Neural cell (in vitro differentiated cells): ENCODE measurements around the gene AGR2. TPM values are rescaled to one million over a fixed set of nuclear protein-coding genes. Genes with fewer than 3 reads are reported as not detected.
A peak's percentile ranks its signal among the peaks of the same experiment; 100 is the strongest.

ENCODE experiments used
- H2AFZ ChIP-seq: fragments of 200-600, 300-800 bp; sonication (generic), shearing (Covaris generic); 2 replicates; pipeline ENCODE4 v1.6.0; 2014; ENCODE audit warnings: low read depth, mild to moderate bottlenecking, antibody characterized with exemption, low read length, moderate library complexity
- H3F3A ChIP-seq: fragments of 200-600 bp; shearing (Covaris generic); 2 replicates; pipeline ENCODE4 v1.6.1; 2016; ENCODE audit warnings: mild to moderate bottlenecking, moderate library complexity, mixed read lengths, antibody characterized with exemption, low read length; ENCODE audit not compliant: insufficient read depth, poor library complexity, severe bottlenecking
- H3K27ac ChIP-seq: fragments of 200-600, 300-800 bp; sonication (generic), shearing (Covaris generic); 2 replicates; pipeline ENCODE4 v1.5.1; 2014; ENCODE audit warnings: mild to moderate bottlenecking, low read length, moderate library complexity
- H3K27me3 ChIP-seq: fragments of 300-800, 200-600 bp; sonication (generic), shearing (Covaris generic); 2 replicates; pipeline ENCODE4 v1.6.0; 2014; ENCODE audit warnings: mild to moderate bottlenecking, low read depth, low read length, moderate library complexity; ENCODE audit not compliant: insufficient read depth
- H3K36me3 ChIP-seq: fragments of 300-800, 200-600 bp; sonication (generic), shearing (Covaris generic); 2 replicates; pipeline ENCODE4 v1.5.1; 2014; ENCODE audit warnings: mild to moderate bottlenecking, antibody characterized with exemption, low read length, moderate library complexity; ENCODE audit not compliant: insufficient read depth
- H3K4me2 ChIP-seq: fragments of 300-800, 200-600 bp; sonication (generic), shearing (Covaris generic); 2 replicates; pipeline ENCODE4 v1.6.0; 2014; ENCODE audit warnings: mild to moderate bottlenecking, low read length
- H3K4me3 ChIP-seq: fragments of 300-800, 200-600 bp; sonication (generic), shearing (Covaris generic); 2 replicates; pipeline ENCODE4 v1.5.1; 2014; ENCODE audit warnings: mild to moderate bottlenecking, low read length, moderate library complexity
- H3K79me2 ChIP-seq: fragments of 200-600 bp; shearing (Covaris generic); replicated peaks from 2 replicates; pipeline ENCODE4 v1.6.0; 2014; ENCODE audit warnings: mild to moderate bottlenecking, low read length, moderate library complexity; ENCODE audit not compliant: insufficient read depth
- H3K9ac ChIP-seq: fragments of 300-800, 200-600 bp; sonication (generic), shearing (Covaris generic); 2 replicates; pipeline ENCODE4 v1.6.1; 2016; ENCODE audit warnings: mild to moderate bottlenecking, low read length, mixed read lengths
- H3K9me2 ChIP-seq: fragments of 200-600 bp; shearing (Covaris generic); 2 replicates; pipeline ENCODE4 v1.6.1; 2016; ENCODE audit warnings: mild to moderate bottlenecking, low read length, mixed read lengths; ENCODE audit not compliant: insufficient read depth
- H3K9me3 ChIP-seq: fragments of 200-600, 300-800 bp; sonication (generic), shearing (Covaris generic); 2 replicates; pipeline ENCODE4 v1.6.1; 2016; ENCODE audit warnings: mild to moderate bottlenecking, mixed run types, low read length, moderate library complexity, mixed read lengths
- H4K20me1 ChIP-seq: fragments of 200-600 bp; shearing (Covaris generic); 2 replicates; pipeline ENCODE4 v1.6.1; 2016; ENCODE audit warnings: mild to moderate bottlenecking, mixed run types; ENCODE audit not compliant: insufficient read depth
- EP300 ChIP-seq: fragments of 450-650 bp; conservative IDR thresholded peaks from 2 replicates; pipeline ENCODE4 v1.6.1; 2014; ENCODE audit warnings: antibody characterized with exemption, mild to moderate bottlenecking, moderate library complexity; ENCODE audit not compliant: poor library complexity, severe bottlenecking
- EZH2 ChIP-seq: fragments of 200-600, 300-800 bp; shearing (Covaris generic), sonication (generic); IDR thresholded peaks from 2 replicates; pipeline ENCODE4 v1.6.1; 2014; ENCODE audit warnings: antibody characterized with exemption, low read length, borderline replicate concordance, mild to moderate bottlenecking; ENCODE audit not compliant: insufficient read depth, poor library complexity, severe bottlenecking
- MXI1 ChIP-seq: fragments of 450-650 bp; conservative IDR thresholded peaks from 2 replicates; pipeline ENCODE4 v1.6.1; 2014; ENCODE audit warnings: antibody characterized with exemption, mild to moderate bottlenecking; ENCODE audit not compliant: poor library complexity, severe bottlenecking
- POLR2AphosphoS5 ChIP-seq: IDR thresholded peaks from 2 replicates; pipeline ENCODE4 v1.6.1; 2012
- RAD21 ChIP-seq: fragments of 450-650 bp; conservative IDR thresholded peaks from 2 replicates; pipeline ENCODE4 v1.6.1; 2014; ENCODE audit warnings: antibody characterized with exemption, mild to moderate bottlenecking, moderate library complexity
- SMC3 ChIP-seq: fragments of 450-650 bp; conservative IDR thresholded peaks from 2 replicates; pipeline ENCODE4 v1.6.1; 2014; ENCODE audit warnings: antibody characterized with exemption, mild to moderate bottlenecking, moderate library complexity; ENCODE audit not compliant: poor library complexity
- TAF1 ChIP-seq: IDR thresholded peaks from 2 replicates; pipeline ENCODE4 v1.6.1; 2012; ENCODE audit warnings: low read depth
- polyA plus RNA-seq: library from polyadenylated mRNA; depleted of rRNA; stranded (reverse); fragments of >200 nt; gene quantifications from 2 replicates; pipeline ENCODE4 v1.2.3, GENCODE V29; 2014
- TF ChIP-seq, protein P1 (sequence below): IDR thresholded peaks from 2 replicates; pipeline ENCODE4 v1.6.1; 2012; ENCODE audit warnings: borderline replicate concordance
- TF ChIP-seq, protein P2 (sequence below): fragments of 450-650 bp; IDR thresholded peaks from 2 replicates; pipeline ENCODE4 v1.5.1; 2014; ENCODE audit warnings: antibody characterized with exemption, mild to moderate bottlenecking, moderate library complexity; ENCODE audit not compliant: poor library complexity, severe bottlenecking

Gene AGR2
- polyA plus RNA-seq, 1 donor from 2014 or later = not detected

DNA sequence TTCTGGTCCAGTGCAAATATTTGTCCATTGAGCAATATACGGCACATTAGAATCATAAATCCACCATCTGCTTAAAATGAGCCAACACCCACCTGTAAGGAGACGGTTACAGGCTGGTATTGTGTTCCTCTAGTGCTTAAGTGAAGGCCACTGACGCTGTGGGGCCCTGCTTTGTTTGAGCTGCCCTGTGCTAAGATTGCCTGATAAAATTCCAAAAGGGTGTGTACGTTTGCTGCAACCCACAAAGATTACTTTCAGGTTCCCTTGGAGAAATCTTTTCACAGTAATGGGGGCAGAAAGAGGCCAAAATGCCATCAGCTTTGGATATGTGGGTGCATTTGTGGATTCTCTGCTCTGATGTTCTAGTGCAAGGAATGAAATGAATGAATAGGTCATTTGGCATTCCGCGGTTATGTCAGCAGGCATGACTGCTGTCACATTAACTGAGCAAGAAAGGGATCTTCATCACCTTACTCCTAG is 42.6 kb upstream of the AGR2 start:
- Histone ChIP-seq H3K27me3 (no peaks in the 10 kb centered on the region), H3K79me2 (no peaks in the 10 kb centered on the region), H3K36me3 (no peaks in the 10 kb centered on the region), H4K20me1 (no peaks in the 10 kb centered on the region), H3K27ac (no peak overlapping the region), H2AFZ (peak overlapping the region; percentile 19), H3K4me3 (no peak overlapping the region), H3K9me3 (no peaks in the 10 kb centered on the region), H3K9ac (no peak overlapping the region), H3K4me2 (no peak overlapping the region), H3F3A (no peaks in the 10 kb centered on the region), H3K9me2 (no peaks in the 10 kb centered on the region)
- TF ChIP-seq EZH2 = no peak

DNA sequence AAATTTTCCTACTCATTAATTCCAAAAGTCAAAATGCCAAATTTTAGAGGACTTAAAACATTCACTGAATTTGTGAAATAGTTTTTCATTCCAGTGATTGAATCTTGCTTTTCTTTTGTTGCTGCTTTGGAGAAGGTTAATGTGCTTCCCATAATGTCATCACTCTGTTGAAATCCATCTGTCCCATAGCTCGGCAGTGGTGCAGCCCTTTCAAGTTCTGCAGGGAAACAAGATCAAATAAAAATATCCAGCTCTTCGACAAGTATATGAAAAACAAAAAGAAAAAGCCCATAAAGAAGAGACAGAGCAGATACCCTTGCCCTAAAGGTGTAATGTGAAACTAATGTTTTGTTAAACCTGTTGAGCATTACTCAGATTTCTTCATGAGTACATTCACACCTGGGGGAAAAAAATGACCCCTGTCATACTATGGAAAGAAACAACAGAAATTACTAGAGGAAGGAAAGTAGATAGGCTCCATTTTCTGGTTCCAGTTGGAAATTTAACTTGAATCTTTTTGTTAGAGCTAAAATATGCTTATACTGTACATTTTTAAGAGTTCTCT is 41.9 kb upstream of the AGR2 start:
- no peak overlapping the region for H3K4me2 ChIP-seq

More for the DNA sequence above, 41.9 kb upstream of the AGR2 start:
- no peaks in the 10 kb centered on the region for H3K27me3 ChIP-seq
- H3K9me3 ChIP-seq = no peaks in the 10 kb centered on the region
- H2AFZ ChIP-seq = no peak overlapping the region
- H3K9ac ChIP-seq = no peak overlapping the region
- H3K4me3 ChIP-seq = no peak overlapping the region
- H3K27ac ChIP-seq = no peak overlapping the region
- no peaks in the 10 kb centered on the region for H3K79me2 ChIP-seq
- H4K20me1 ChIP-seq = no peaks in the 10 kb centered on the region
- no peaks in the 10 kb centered on the region for H3K9me2 ChIP-seq
- no peaks in the 10 kb centered on the region for H3F3A ChIP-seq
- TF ChIP-seq TAF1 (no peak), MXI1 (no peak), POLR2AphosphoS5 (no peak), SMC3 (no peak), EP300 (no peak), EZH2 (no peak), RAD21 (no peak)
- TF ChIP-seq, protein P1, sequence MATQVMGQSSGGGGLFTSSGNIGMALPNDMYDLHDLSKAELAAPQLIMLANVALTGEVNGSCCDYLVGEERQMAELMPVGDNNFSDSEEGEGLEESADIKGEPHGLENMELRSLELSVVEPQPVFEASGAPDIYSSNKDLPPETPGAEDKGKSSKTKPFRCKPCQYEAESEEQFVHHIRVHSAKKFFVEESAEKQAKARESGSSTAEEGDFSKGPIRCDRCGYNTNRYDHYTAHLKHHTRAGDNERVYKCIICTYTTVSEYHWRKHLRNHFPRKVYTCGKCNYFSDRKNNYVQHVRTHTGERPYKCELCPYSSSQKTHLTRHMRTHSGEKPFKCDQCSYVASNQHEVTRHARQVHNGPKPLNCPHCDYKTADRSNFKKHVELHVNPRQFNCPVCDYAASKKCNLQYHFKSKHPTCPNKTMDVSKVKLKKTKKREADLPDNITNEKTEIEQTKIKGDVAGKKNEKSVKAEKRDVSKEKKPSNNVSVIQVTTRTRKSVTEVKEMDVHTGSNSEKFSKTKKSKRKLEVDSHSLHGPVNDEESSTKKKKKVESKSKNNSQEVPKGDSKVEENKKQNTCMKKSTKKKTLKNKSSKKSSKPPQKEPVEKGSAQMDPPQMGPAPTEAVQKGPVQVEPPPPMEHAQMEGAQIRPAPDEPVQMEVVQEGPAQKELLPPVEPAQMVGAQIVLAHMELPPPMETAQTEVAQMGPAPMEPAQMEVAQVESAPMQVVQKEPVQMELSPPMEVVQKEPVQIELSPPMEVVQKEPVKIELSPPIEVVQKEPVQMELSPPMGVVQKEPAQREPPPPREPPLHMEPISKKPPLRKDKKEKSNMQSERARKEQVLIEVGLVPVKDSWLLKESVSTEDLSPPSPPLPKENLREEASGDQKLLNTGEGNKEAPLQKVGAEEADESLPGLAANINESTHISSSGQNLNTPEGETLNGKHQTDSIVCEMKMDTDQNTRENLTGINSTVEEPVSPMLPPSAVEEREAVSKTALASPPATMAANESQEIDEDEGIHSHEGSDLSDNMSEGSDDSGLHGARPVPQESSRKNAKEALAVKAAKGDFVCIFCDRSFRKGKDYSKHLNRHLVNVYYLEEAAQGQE = no peak
- TF ChIP-seq, protein P2, sequence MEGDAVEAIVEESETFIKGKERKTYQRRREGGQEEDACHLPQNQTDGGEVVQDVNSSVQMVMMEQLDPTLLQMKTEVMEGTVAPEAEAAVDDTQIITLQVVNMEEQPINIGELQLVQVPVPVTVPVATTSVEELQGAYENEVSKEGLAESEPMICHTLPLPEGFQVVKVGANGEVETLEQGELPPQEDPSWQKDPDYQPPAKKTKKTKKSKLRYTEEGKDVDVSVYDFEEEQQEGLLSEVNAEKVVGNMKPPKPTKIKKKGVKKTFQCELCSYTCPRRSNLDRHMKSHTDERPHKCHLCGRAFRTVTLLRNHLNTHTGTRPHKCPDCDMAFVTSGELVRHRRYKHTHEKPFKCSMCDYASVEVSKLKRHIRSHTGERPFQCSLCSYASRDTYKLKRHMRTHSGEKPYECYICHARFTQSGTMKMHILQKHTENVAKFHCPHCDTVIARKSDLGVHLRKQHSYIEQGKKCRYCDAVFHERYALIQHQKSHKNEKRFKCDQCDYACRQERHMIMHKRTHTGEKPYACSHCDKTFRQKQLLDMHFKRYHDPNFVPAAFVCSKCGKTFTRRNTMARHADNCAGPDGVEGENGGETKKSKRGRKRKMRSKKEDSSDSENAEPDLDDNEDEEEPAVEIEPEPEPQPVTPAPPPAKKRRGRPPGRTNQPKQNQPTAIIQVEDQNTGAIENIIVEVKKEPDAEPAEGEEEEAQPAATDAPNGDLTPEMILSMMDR = no peak
- no peaks in the 10 kb centered on the region for H3K36me3 ChIP-seq
